ENCODE measurements around the gene CAPN8. TPM values are rescaled to one million over a fixed set of nuclear protein-coding genes. Genes with fewer than 3 reads are reported as not detected.

Gene CAPN8
- total RNA-seq, 1 experiment from 2014 or later, result 0.54 TPM

- Histone ChIP-seq H3K79me2 (ENCODE audit: insufficient read depth, low read length) (no peaks in the 10 kb centered on the region), H2AFZ (ENCODE audit: low read depth, low read length, poor library complexity, severe bottlenecking) (no peak overlapping the region), H4K20me1 (ENCODE audit: insufficient read depth) (no peaks in the 10 kb centered on the region), H3K9me3 (ENCODE audit: control insufficient read depth in 1 of 2, insufficient read depth in 1 of 2, low read depth in 1 of 2, low read length in 2 of 2) (no peaks in the 10 kb centered on the region), H3K27ac (ENCODE audit: low read depth, low read length) (no peak overlapping the region), H3K9me2 (ENCODE audit: insufficient read depth) (no peaks in the 10 kb centered on the region), H3K27me3 (ENCODE audit: insufficient read depth, low read length) (no peaks in the 10 kb centered on the region), H3K4me3 (replicated peaks in 1 of 2; ENCODE audit: low read depth in 1 of 2, low read length in 2 of 2) (no peak overlapping the region), H3K9ac (ENCODE audit: low read length) (no peak overlapping the region), H3K4me2 (ENCODE audit: low read length) (no peak overlapping the region), H3K4me1 (ENCODE audit: control insufficient read depth in 1 of 2, insufficient read depth in 2 of 2, low read length in 2 of 2) (no peaks in the 10 kb centered on the region), H3K36me3 (ENCODE audit: control insufficient read depth in 1 of 2, insufficient read depth in 2 of 2, low read length in 2 of 2) (no peaks in the 10 kb centered on the region)
- CTCF ChIA-PET, result interaction anchor here (0.6 to 2.8 kb wide), 30 partner anchors 11 to 467 kb away, joined by 3 to 78 read pairs (median 5); partner anchors contain the start of gene CAPN8
- DNase-seq (ENCODE audit: low read depth, low spot score), result peak; percentile 35
- intact Hi-C loops (cut with micrococcal nuclease), result no loop called here
- TF ChIP-seq TCF7L2 (IDR thresholded peaks at IDR 0.05; ENCODE audit: borderline replicate concordance, extremely low read depth, insufficient read depth, insufficient read length), result no peak
- peak; percentile 91 to 93 (median 93) for TF ChIP-seq CTCF (IDR thresholded peaks at IDR 0.05 in 2 of 3, conservative IDR thresholded peaks at IDR 0.05 in 1 of 3; ENCODE audit: borderline replicate concordance in 1 of 3, insufficient read depth in 1 of 3, low read depth in 2 of 3, low read length in 2 of 3)
- no peak for TF ChIP-seq ZBTB33 (IDR thresholded peaks at IDR 0.05; ENCODE audit: extremely low read depth, insufficient replicate concordance, low read length)
- TF ChIP-seq ATF3 (IDR thresholded peaks at IDR 0.05), result no peak
- TF ChIP-seq CEBPB (IDR thresholded peaks at IDR 0.05; ENCODE audit: low read depth), result no peak
- no peak for TF ChIP-seq YY1 (IDR thresholded peaks at IDR 0.05; ENCODE audit: extremely low read depth, insufficient replicate concordance, low read depth, low read length)
- TF ChIP-seq, protein P1, sequence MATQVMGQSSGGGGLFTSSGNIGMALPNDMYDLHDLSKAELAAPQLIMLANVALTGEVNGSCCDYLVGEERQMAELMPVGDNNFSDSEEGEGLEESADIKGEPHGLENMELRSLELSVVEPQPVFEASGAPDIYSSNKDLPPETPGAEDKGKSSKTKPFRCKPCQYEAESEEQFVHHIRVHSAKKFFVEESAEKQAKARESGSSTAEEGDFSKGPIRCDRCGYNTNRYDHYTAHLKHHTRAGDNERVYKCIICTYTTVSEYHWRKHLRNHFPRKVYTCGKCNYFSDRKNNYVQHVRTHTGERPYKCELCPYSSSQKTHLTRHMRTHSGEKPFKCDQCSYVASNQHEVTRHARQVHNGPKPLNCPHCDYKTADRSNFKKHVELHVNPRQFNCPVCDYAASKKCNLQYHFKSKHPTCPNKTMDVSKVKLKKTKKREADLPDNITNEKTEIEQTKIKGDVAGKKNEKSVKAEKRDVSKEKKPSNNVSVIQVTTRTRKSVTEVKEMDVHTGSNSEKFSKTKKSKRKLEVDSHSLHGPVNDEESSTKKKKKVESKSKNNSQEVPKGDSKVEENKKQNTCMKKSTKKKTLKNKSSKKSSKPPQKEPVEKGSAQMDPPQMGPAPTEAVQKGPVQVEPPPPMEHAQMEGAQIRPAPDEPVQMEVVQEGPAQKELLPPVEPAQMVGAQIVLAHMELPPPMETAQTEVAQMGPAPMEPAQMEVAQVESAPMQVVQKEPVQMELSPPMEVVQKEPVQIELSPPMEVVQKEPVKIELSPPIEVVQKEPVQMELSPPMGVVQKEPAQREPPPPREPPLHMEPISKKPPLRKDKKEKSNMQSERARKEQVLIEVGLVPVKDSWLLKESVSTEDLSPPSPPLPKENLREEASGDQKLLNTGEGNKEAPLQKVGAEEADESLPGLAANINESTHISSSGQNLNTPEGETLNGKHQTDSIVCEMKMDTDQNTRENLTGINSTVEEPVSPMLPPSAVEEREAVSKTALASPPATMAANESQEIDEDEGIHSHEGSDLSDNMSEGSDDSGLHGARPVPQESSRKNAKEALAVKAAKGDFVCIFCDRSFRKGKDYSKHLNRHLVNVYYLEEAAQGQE (IDR thresholded peaks at IDR 0.05; ENCODE audit: low read depth), result no peak
- no peak for TF ChIP-seq EZH2 (IDR thresholded peaks at IDR 0.05)
- TF ChIP-seq POLR2A (IDR thresholded peaks at IDR 0.05; ENCODE audit: borderline replicate concordance, extremely low read depth, insufficient read depth, insufficient read length), result no peak
- no peak for TF ChIP-seq CBX3 (IDR thresholded peaks at IDR 0.05; ENCODE audit: low read depth)
- peak; percentile 95 for TF ChIP-seq RAD21 (IDR thresholded peaks at IDR 0.05; ENCODE audit: low read depth)
- no peak for TF ChIP-seq SP1 (IDR thresholded peaks at IDR 0.05; ENCODE audit: low read depth)
- TF ChIP-seq ZFX (IDR thresholded peaks at IDR 0.05), result no peak
- POLR2A ChIA-PET, result interaction anchor here (1.1 kb wide), 1 partner anchor 54 kb away, joined by 3 read pairs; no protein-coding TSS in a partner anchor
- peak; percentile 99 for ATAC-seq
- BruUV-seq (replicated peaks), result no TSS peak
- RAD21 ChIA-PET (ENCODE audit: low non-redundant PET in 1 of 2, low total read pairs in 2 of 2, uncharacterized antibody in 2 of 2, unreplicated experiment in 2 of 2), result interaction anchor here (0.6 to 1.1 kb wide), 3 partner anchors 114 to 127 kb away, joined by 3 to 4 read pairs (median 4); no protein-coding TSS in a partner anchor
Measured at GRCh38 chr1:223556414-223557129, 108.9 kb downstream of the CAPN8 start.
